H9 (cell line): ENCODE data around the gene SEMA6A. TPM values are rescaled to one million over a fixed set of nuclear protein-coding genes. Genes with fewer than 3 reads are reported as not detected.

Experiments
- DNase-seq: peaks from one replicate; pipeline ENCODE4 v3.0.0-alpha.2; 2017
- H2AFZ ChIP-seq: one replicate; pipeline ENCODE4 v1.6.1; 2013; ENCODE audit warnings: mild to moderate bottlenecking, low read length, control low read depth, moderate library complexity
- H2AK5ac ChIP-seq: 2 replicates; pipeline ENCODE4 v1.6.1; 2013; ENCODE audit warnings: low read length, control low read depth, mixed read lengths; ENCODE audit not compliant: insufficient read length
- H2BK120ac ChIP-seq: one replicate; pipeline ENCODE4 v1.6.1; 2013; ENCODE audit warnings: low read depth, mild to moderate bottlenecking, low read length, control low read depth, inconsistent platforms; ENCODE audit not compliant: poor library complexity, severe bottlenecking
- H2BK12ac ChIP-seq: 2 replicates; pipeline ENCODE4 v1.6.1; 2013; ENCODE audit warnings: low read length, control low read depth, mixed read lengths, low read depth; ENCODE audit not compliant: insufficient read length
- H2BK15ac ChIP-seq: 2 replicates; pipeline ENCODE4 v1.6.1; 2013; ENCODE audit warnings: low read depth, low read length, control low read depth
- H2BK20ac ChIP-seq: one replicate; pipeline ENCODE4 v1.6.1; 2013; ENCODE audit warnings: low read depth, mild to moderate bottlenecking, low read length, control low read depth, inconsistent platforms; ENCODE audit not compliant: poor library complexity, severe bottlenecking
- H2BK5ac ChIP-seq: 2 replicates; pipeline ENCODE4 v1.6.1; 2013; ENCODE audit warnings: low read length, control low read depth, mixed read lengths; ENCODE audit not compliant: insufficient read length
- H3K14ac ChIP-seq: 2 replicates; pipeline ENCODE4 v1.6.1; 2013; ENCODE audit warnings: low read length, control low read depth; ENCODE audit not compliant: insufficient read depth
- H3K18ac ChIP-seq: 2 replicates; pipeline ENCODE4 v1.6.1; 2013; ENCODE audit warnings: low read depth, mild to moderate bottlenecking, mixed read lengths, low read length, control low read depth; ENCODE audit not compliant: insufficient read length
- H3K23ac ChIP-seq: 2 replicates; pipeline ENCODE4 v1.6.1; 2013; ENCODE audit warnings: low read length, control low read depth, mixed read lengths, low read depth; ENCODE audit not compliant: insufficient read length
- H3K23me2 ChIP-seq: 2 replicates; pipeline ENCODE4 v1.6.1; 2013; ENCODE audit warnings: low read depth, mild to moderate bottlenecking, mixed read lengths, low read length, control low read depth; ENCODE audit not compliant: insufficient read length, poor library complexity, severe bottlenecking
- H3K27ac ChIP-seq: 2 replicates; pipeline ENCODE4 v1.5.1; 2013; ENCODE audit warnings: low read length, control low read depth, mixed read lengths, low read depth; ENCODE audit not compliant: insufficient read length
- H3K27me3 ChIP-seq: 2 replicates; pipeline ENCODE4 v1.6.1; 2013; ENCODE audit warnings: low read length, control low read depth, inconsistent platforms; ENCODE audit not compliant: insufficient read depth
- H3K4ac ChIP-seq: 2 replicates; pipeline ENCODE4 v1.6.1; 2013; ENCODE audit warnings: low read depth, mild to moderate bottlenecking, control low read depth, inconsistent platforms, low read length, moderate library complexity
- H3K4me1 ChIP-seq: 2 replicates; pipeline ENCODE4 v1.6.1; 2013; ENCODE audit warnings: low read length, control low read depth, inconsistent platforms; ENCODE audit not compliant: insufficient read depth
- H3K4me2 ChIP-seq: 2 replicates; pipeline ENCODE4 v1.6.1; 2013; ENCODE audit warnings: low read length, control low read depth, mixed read lengths; ENCODE audit not compliant: insufficient read length, insufficient read depth
- H3K56ac ChIP-seq: 2 replicates; pipeline ENCODE4 v1.6.1; 2013; ENCODE audit warnings: low read depth, mild to moderate bottlenecking, mixed read lengths, low read length, control low read depth; ENCODE audit not compliant: insufficient read length
- H3K79me1 ChIP-seq: 2 replicates; pipeline ENCODE4 v1.6.1; 2013; ENCODE audit warnings: low read depth, mild to moderate bottlenecking, moderate library complexity, low read length, control low read depth, inconsistent platforms; ENCODE audit not compliant: insufficient read depth, poor library complexity, severe bottlenecking
- H3K79me2 ChIP-seq: 2 replicates; pipeline ENCODE4 v1.6.1; 2013; ENCODE audit warnings: low read length, control low read depth, inconsistent platforms; ENCODE audit not compliant: insufficient read depth
- H3K9ac ChIP-seq: 2 replicates; pipeline ENCODE4 v1.6.1; 2013; ENCODE audit warnings: low read length, control low read depth, mixed read lengths; ENCODE audit not compliant: insufficient read length; ENCODE audit errors: extremely low read depth
- H3K9me3 ChIP-seq: one replicate; pipeline ENCODE4 v1.6.1; 2013; ENCODE audit warnings: low read depth, low read length, inconsistent platforms; ENCODE audit not compliant: control insufficient read depth
- H3T11ph ChIP-seq: one replicate; pipeline ENCODE4 v1.6.1; 2013; ENCODE audit warnings: mild to moderate bottlenecking, low read length, control low read depth, inconsistent platforms
- H4K20me1 ChIP-seq: one replicate; pipeline ENCODE4 v1.6.1; 2013; ENCODE audit not compliant: control insufficient read depth, insufficient read length, insufficient read depth
- H4K5ac ChIP-seq: 2 replicates; pipeline ENCODE4 v1.6.1; 2013; ENCODE audit warnings: low read depth, mild to moderate bottlenecking, mixed read lengths, low read length, control low read depth; ENCODE audit not compliant: insufficient read length
- H4K8ac ChIP-seq: replicated peaks from 2 replicates; pipeline ENCODE4 v1.6.1; 2013; ENCODE audit warnings: low read length, control low read depth, mixed read lengths, low read depth; ENCODE audit not compliant: insufficient read length
- H4K91ac ChIP-seq: 2 replicates; pipeline ENCODE4 v1.6.1; 2013; ENCODE audit warnings: low read depth, mild to moderate bottlenecking, moderate library complexity, mixed read lengths, low read length, control low read depth; ENCODE audit not compliant: insufficient read length
- H3K27ac Mint-ChIP-seq, 3 experiments: 2 replicates in 2 of 3; 3 replicates in 1 of 3; pipeline ENCODE4 v1.8.0; 2020 to 2021; ENCODE audit warnings: mixed read lengths in 3 of 3, mild to moderate bottlenecking in 1 of 3, moderate library complexity in 1 of 3
- H3K27me3 Mint-ChIP-seq: 2 replicates; pipeline ENCODE4 v1.8.0; 2021; ENCODE audit warnings: low read depth, mild to moderate bottlenecking, moderate library complexity, mixed read lengths
- H3K36me3 Mint-ChIP-seq, 3 experiments: 2 replicates in 2 of 3; 3 replicates in 1 of 3; pipeline ENCODE4 v1.8.0; 2020 to 2021; ENCODE audit warnings: low read depth in 3 of 3, mixed read lengths in 3 of 3; ENCODE audit not compliant: insufficient read depth in 1 of 3
- H3K4me1 Mint-ChIP-seq, 2 experiments: 2 replicates each; pipeline ENCODE4 v1.8.0; 2020; ENCODE audit warnings: mixed read lengths in 2 of 2
- H3K4me3 Mint-ChIP-seq, 2 experiments: 2 replicates in 1 of 2; 3 replicates in 1 of 2; pipeline ENCODE4 v1.8.0; 2020 to 2021; ENCODE audit warnings: mild to moderate bottlenecking in 2 of 2, mixed read lengths in 2 of 2, moderate library complexity in 1 of 2
- H3K9me3 Mint-ChIP-seq, 2 experiments: 2 replicates in 1 of 2; 3 replicates in 1 of 2; pipeline ENCODE4 v1.8.0; 2020; ENCODE audit warnings: mild to moderate bottlenecking in 2 of 2, mixed read lengths in 2 of 2, moderate library complexity in 1 of 2
- CTCF ChIP-seq: fragments of 200-600 bp; sonication (generic); conservative IDR thresholded peaks from 3 replicates; pipeline ENCODE4 v1.8.0; 2021; ENCODE audit warnings: antibody characterized with exemption, mild to moderate bottlenecking
- WGBS: extraction: QIAGEN DNeasy Blood & Tissue Kit; methylation state at CpG from one replicate; pipeline ENCODE4 v1.1.7; 2013; ENCODE audit warnings: missing lambda C conversion rate, low lambda C conversion rate, mixed read lengths; ENCODE audit not compliant: insufficient read length; ENCODE audit errors: extremely low coverage; 5-methylcytosine and 5-hydroxymethylcytosine counted together
- total RNA-seq: library from RNA; stranded (reverse); gene quantifications from 2 replicates; pipeline ENCODE4 v1.2.1, GENCODE V29; 2021

Gene SEMA6A
- total RNA-seq, 1 experiment from 2014 or later, result 354 TPM

GRCh38 chr5:116451905-116452450 is 122.6 kb downstream of the SEMA6A start:
- H3K23me2 ChIP-seq, result no peaks in the 10 kb centered on the region
- no peak overlapping the region for H4K91ac ChIP-seq
- no peaks in the 10 kb centered on the region for H4K20me1 ChIP-seq
- H2BK20ac ChIP-seq, result no peak overlapping the region
- H3K56ac ChIP-seq, result no peak overlapping the region
- H3K18ac ChIP-seq, result no peak overlapping the region
- no peak overlapping the region for H3K23ac ChIP-seq
- H4K8ac ChIP-seq, result no peak overlapping the region
- no peak for TF ChIP-seq CTCF
- no peak overlapping the region for H3K9ac ChIP-seq
- no peak overlapping the region for H3K4me3 Mint-ChIP-seq
- H4K5ac ChIP-seq, result no peak overlapping the region
- no peaks in the 10 kb centered on the region for H3K9me3 Mint-ChIP-seq
- no peak overlapping the region for H3K4me2 ChIP-seq
- no peak overlapping the region for H2BK120ac ChIP-seq
- no peak overlapping the region for H3K27ac ChIP-seq
- peaks cover 16 to 77% (median 48%) of the 10 kb centered on the region in 3 experiments; a peak in 6 of 7 replicates for H3K36me3 Mint-ChIP-seq
- no peak overlapping the region for H2AK5ac ChIP-seq
- no peak overlapping the region for H2BK15ac ChIP-seq
- H3K27ac Mint-ChIP-seq, result peak overlapping the region in 1 of 3 experiments; percentile 77; a peak in 1 of 7 replicates
- no peaks in the 10 kb centered on the region for H3K27me3 ChIP-seq
- H3K4me1 Mint-ChIP-seq, result peaks cover 51 to 58% of the 10 kb centered on the region in 2 experiments
- no CpG with 5 or more reads among the region's 3 CpGs for WGBS
- H3K4ac ChIP-seq, result no peak overlapping the region
- no peak overlapping the region for H3K14ac ChIP-seq
- H3K79me1 ChIP-seq, result no peaks in the 10 kb centered on the region
- H2BK5ac ChIP-seq, result no peak overlapping the region
- H3K4me1 ChIP-seq, result peaks cover 11% of the 10 kb centered on the region; the same call in 1 of the 2 replicates
- H3K27me3 Mint-ChIP-seq, result 0 out of 2 replicates have a peak, but pooled peaks cover 1% of the 10 kb centered on the region
- no peak for DNase-seq
- no peak overlapping the region for H2AFZ ChIP-seq
- H3T11ph ChIP-seq, result no peak overlapping the region
- H2BK12ac ChIP-seq, result no peak overlapping the region
- H3K9me3 ChIP-seq, result no peaks in the 10 kb centered on the region
- no peaks in the 10 kb centered on the region for H3K79me2 ChIP-seq
